Testis (tissue), 3 donors: Measurements from ENCODE around the gene AGXT2. TPM values are rescaled to one million over a fixed set of nuclear protein-coding genes. Genes with fewer than 3 reads are reported as not detected.

ENCODE experiments used
- DNase-seq: peaks from one replicate; pipeline ENCODE4 v3.0.0-alpha.2; 2019
- H3K27ac ChIP-seq, 2 donors: fragments of 200-600 bp; sonication (generic); one replicate each; pipeline ENCODE4 v1.5.1; 2019
- H3K27me3 ChIP-seq: fragments of 200-600 bp; sonication (generic); one replicate; pipeline ENCODE4 v1.5.1; 2019
- H3K36me3 ChIP-seq: fragments of 200-600 bp; sonication (generic); one replicate; pipeline ENCODE4 v1.5.1; 2017; ENCODE audit warnings: low read depth; ENCODE audit errors: missing control alignments
- H3K4me1 ChIP-seq: fragments of 200-600 bp; sonication (generic); one replicate; pipeline ENCODE4 v1.5.1; 2019
- H3K4me3 ChIP-seq, 2 donors: fragments of 200-600 bp; sonication (generic); one replicate each; pipeline ENCODE4 v1.5.1; 2017 to 2019
- H3K9me3 ChIP-seq: fragments of 200-600 bp; sonication (generic); one replicate; pipeline ENCODE4 v1.5.1; 2017
- CTCF ChIP-seq, 3 experiments: fragments of 450-650 bp in 2 of 3; fragments of 200-600 bp in 1 of 3; sonication (generic) in 1 of 3; IDR thresholded peaks; one replicate each; pipeline ENCODE4 v1.5.1; 2016 to 2019; ENCODE audit warnings: antibody characterized with exemption in 3 of 3, mild to moderate bottlenecking in 2 of 3, moderate library complexity in 1 of 3
- POLR2A ChIP-seq: fragments of 450-650 bp; IDR thresholded peaks from one replicate; pipeline ENCODE4 v1.6.1; 2017; ENCODE audit warnings: antibody characterized with exemption, mild to moderate bottlenecking, moderate library complexity
- WGBS, 2 donors: methylation state at CpG; one replicate each; pipeline ENCODE4 v1.1.5; 2018; 5-methylcytosine and 5-hydroxymethylcytosine counted together
- intact Hi-C: fragments of 100-400 bp; cut with DNase I; formaldehyde crosslinking; loops from one replicate; pipeline ENCODE4 v1.15.1; 2023; ENCODE audit warnings: low total_unique reads
- polyA plus RNA-seq: library from polyadenylated mRNA; stranded (reverse); fragments of 350-450 nt; fragmentation: Illumina TruSeq; extraction: RNeasy Lipid Tissue Mini Kit (QIAGEN cat#74804); gene quantifications from one replicate; pipeline ENCODE4 v1.2.3, GENCODE V29; 2014; ENCODE audit warnings: low read depth, low replicate concordance; ENCODE audit not compliant: insufficient read depth
- total RNA-seq, 2 donors: library from RNA; depleted of rRNA; stranded (reverse); fragments of >200 nt; gene quantifications; one replicate each; pipeline ENCODE4 v1.2.3, GENCODE V29; 2016

AGXT2 gene
- total and polyA plus RNA-seq, 3 donors from 2014 or later, result 0.25 TPM; not detected in 2

DNA sequence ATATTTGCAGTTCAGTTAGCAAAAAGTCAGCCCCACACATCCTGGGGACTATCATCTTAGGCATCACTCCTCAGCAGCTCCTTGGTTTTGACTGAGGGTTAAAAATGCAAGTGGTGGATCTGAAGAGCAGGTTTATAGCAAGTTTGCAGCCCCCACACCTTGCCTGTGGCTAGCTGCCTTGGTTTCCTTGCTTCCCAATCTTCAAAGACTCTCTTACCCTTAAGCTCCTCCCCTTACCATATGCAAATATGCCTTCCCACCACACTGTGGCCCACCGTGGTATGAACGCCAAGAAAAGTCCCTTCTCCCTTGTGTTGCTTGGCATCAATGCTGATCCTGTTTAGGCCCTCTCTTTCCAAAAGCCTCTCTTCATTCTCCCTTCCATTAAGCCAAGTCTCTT lies 45.0 kb upstream of the AGXT2 start:
- H3K27me3 ChIP-seq, result no peaks in the 10 kb centered on the region
- TF ChIP-seq CTCF (IDR thresholded peaks at IDR 0.05) (no peak), POLR2A (no peak)
- DNase-seq, result no peak
- no peak overlapping the region for H3K27ac ChIP-seq
- no peaks in the 10 kb centered on the region for H3K9me3 ChIP-seq
- peaks cover 16% of the 10 kb centered on the region for H3K4me1 ChIP-seq
- no peaks in the 10 kb centered on the region for H3K36me3 ChIP-seq
- 83 to 89% methylated on average over 2 of the region's 2 CpGs for WGBS, 2 donors
- H3K4me3 ChIP-seq, result no peak overlapping the region
- intact Hi-C loops, result no loop called here

GRCh38 chr5:35091704-35092103 lies 44.0 kb upstream of the AGXT2 start:
- no peak for TF ChIP-seq POLR2A
- TF ChIP-seq CTCF (IDR thresholded peaks at IDR 0.05), result no peak
- no peak overlapping the region for H3K4me3 ChIP-seq
- H3K9me3 ChIP-seq, result no peaks in the 10 kb centered on the region
- no peak overlapping the region for H3K27ac ChIP-seq
- 81 to 88% methylated on average over 5 of the region's 5 CpGs for WGBS, 2 donors
- intact Hi-C loops, result no loop called here
- H3K4me1 ChIP-seq, result peaks cover 20% of the 10 kb centered on the region
- no peaks in the 10 kb centered on the region for H3K27me3 ChIP-seq
- DNase-seq, result no peak
- no peaks in the 10 kb centered on the region for H3K36me3 ChIP-seq

- no peak overlapping the region for H3K27ac ChIP-seq
- peak; percentile 80 for DNase-seq
- no peak overlapping the region for H3K4me3 ChIP-seq
- TF ChIP-seq CTCF (IDR thresholded peaks at IDR 0.05) (peak; percentile 51 to 64 (median 54)), POLR2A (no peak)
- no peaks in the 10 kb centered on the region for H3K27me3 ChIP-seq
- no peaks in the 10 kb centered on the region for H3K9me3 ChIP-seq
- peaks cover 10% of the 10 kb centered on the region for H3K4me1 ChIP-seq
- 70 to 71% methylated on average over 7 of the region's 7 CpGs for WGBS, 2 donors
- intact Hi-C loops, result no loop called here
- no peaks in the 10 kb centered on the region for H3K36me3 ChIP-seq
These were observed 41.9 kb upstream of the AGXT2 start for GRCh38 chr5:35089334-35090314.

DNA sequence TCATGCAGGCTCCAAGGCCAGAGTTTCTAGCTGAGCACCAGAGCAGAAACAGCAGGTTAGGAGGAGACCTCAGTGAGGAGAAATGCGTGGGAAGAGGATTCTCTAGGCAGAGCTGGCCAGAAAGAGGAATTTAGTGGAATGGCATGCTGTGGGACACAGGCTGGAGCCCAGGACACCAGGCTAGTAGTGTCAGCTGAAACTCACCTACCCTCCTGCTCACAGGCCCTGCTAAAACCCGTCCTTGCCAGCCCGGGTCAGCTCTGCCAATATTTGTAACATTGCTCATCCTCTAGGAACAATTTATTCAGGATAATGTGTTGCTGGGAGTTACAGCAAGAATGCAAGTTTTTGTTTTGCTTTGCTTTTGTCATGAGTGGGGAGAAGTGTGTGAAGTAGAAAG lies 40.2 kb upstream of the AGXT2 start:
- no peaks in the 10 kb centered on the region for H3K9me3 ChIP-seq
- no peaks in the 10 kb centered on the region for H3K27me3 ChIP-seq
- intact Hi-C loops, result no loop called here
- peak; percentile 15 for DNase-seq
- WGBS, 2 donors, result 36 to 37% methylated on average over 3 of the region's 3 CpGs
- H3K4me1 ChIP-seq, result peaks cover 10% of the 10 kb centered on the region
- H3K27ac ChIP-seq, result peak overlapping the region in 1 of 2 donors; percentile 48
- TF ChIP-seq CTCF (IDR thresholded peaks at IDR 0.05), result no peak
- TF ChIP-seq POLR2A, result no peak
- no peaks in the 10 kb centered on the region for H3K36me3 ChIP-seq
- H3K4me3 ChIP-seq, result no peak overlapping the region
